Hepatocyte (in vitro differentiated cells): ENCODE measurements around the gene PLD1.

Experiments used
- CTCF ChIP-seq: fragments of 200-600 bp; sonication (generic); IDR thresholded peaks from 2 replicates; pipeline ENCODE4 v1.5.1; 2016; ENCODE audit warnings: antibody characterized with exemption, mild to moderate bottlenecking; ENCODE audit not compliant: poor library complexity
- EZH2 ChIP-seq: fragments of 200-600 bp; sonication (generic); IDR thresholded peaks from 2 replicates; pipeline ENCODE4 v1.6.1; 2016; ENCODE audit warnings: antibody characterized with exemption, mild to moderate bottlenecking, borderline replicate concordance

DNA sequence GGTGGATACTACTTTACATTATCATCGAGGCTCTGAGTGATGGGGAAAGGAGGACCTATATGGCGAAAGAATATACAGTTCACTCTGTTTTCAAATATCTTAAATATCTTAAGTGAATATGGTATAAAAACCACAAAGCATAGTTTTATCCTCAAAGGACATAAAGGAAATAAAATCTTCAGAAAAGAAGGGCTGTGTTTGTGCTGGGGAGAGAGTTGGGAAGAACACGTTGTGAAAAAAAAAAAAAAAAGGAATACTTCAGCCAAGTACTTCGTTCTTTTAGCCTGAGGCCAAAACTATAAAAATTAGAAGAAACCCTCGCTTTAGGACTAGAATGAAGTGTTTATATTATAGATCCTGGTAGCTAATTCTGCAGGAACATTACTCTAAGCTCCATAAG lies 22.7 kb upstream of the PLD1 start:
- TF ChIP-seq CTCF (no peak), EZH2 (no peak)
